ENCODE measurements around the gene MRPS34. TPM values are rescaled to one million over a fixed set of nuclear protein-coding genes. Genes with fewer than 3 reads are reported as not detected.

MRPS34 gene
- total and polyA plus RNA-seq, 5 experiments from 2014 or later, result 53.1 to 145 (median 113) TPM

GRCh38 chr16:1778200-1779179 lies 5.6 kb upstream of the MRPS34 start:
- Mint-ChIP-seq H3K4me1 (peaks cover 6 to 34% (median 22%) of the 10 kb centered on the region in 4 donors), H3K9me3 (no peaks in the 10 kb centered on the region), H3K4me3 (no peak overlapping the region), H3K27me3 (no peaks in the 10 kb centered on the region), H3K36me3 (peaks cover 0 to 6% (median 0%) of the 10 kb centered on the region in 3 donors), H3K27ac (peak overlapping the region in 4 of 10 donors; percentile 34 to 71 (median 49))
- DNase-seq, result no peak
- POLR2A ChIA-PET, result interaction anchor here (0.6 to 1.4 kb wide), 4 partner anchors 14 to 306 kb away, joined by 3 to 5 read pairs (median 4); partner anchors contain the start of genes IGFALS and MAPK8IP3
- no peak for ATAC-seq

GRCh38 chr16:1777375-1778199 lies 4.7 kb upstream of the MRPS34 start:
- Mint-ChIP-seq H3K27me3 (no peaks in the 10 kb centered on the region), H3K4me1 (peaks cover 3 to 30% (median 19%) of the 10 kb centered on the region in 4 donors), H3K4me3 (no peak overlapping the region), H3K27ac (peak overlapping the region in 3 of 10 donors; percentile 34 to 55 (median 43)), H3K9me3 (no peaks in the 10 kb centered on the region), H3K36me3 (peaks cover 0 to 4% (median 0%) of the 10 kb centered on the region in 3 donors)
- ATAC-seq (no peak), DNase-seq (no peak)
- POLR2A ChIA-PET, result interaction anchor here (0.6 to 1.4 kb wide), 2 partner anchors 71 to 748 kb away, joined by 3 to 5 read pairs; partner anchors contain the start of gene MAPK8IP3

GRCh38 chr16:1776991-1777374 lies 4.0 kb upstream of the MRPS34 start:
- DNase-seq (no peak), ATAC-seq (no peak)
- Mint-ChIP-seq H3K27me3 (no peaks in the 10 kb centered on the region), H3K27ac (peak overlapping the region in 2 of 10 donors; percentile 28 to 61), H3K9me3 (no peaks in the 10 kb centered on the region), H3K4me1 (peaks cover 6 to 32% (median 22%) of the 10 kb centered on the region in 4 donors), H3K36me3 (peaks cover 0 to 7% (median 0%) of the 10 kb centered on the region in 3 donors), H3K4me3 (peak overlapping the region in 1 of 10 donors; percentile 26)
- POLR2A ChIA-PET, result interaction anchor here (0.6 to 1.4 kb wide), 2 partner anchors 71 to 748 kb away, joined by 3 to 5 read pairs; partner anchors contain the start of gene MAPK8IP3

- H3K4me1 Mint-ChIP-seq, result peaks cover 7 to 33% (median 22%) of the 10 kb centered on the region in 4 donors
- DNase-seq (no peak), ATAC-seq (no peak)
- H3K27ac Mint-ChIP-seq, result peak overlapping the region in 2 of 10 donors; percentile 28 to 61
- POLR2A ChIA-PET, result interaction anchor here (1.4 kb wide), 1 partner anchor 70 kb away, joined by 5 read pairs; the partner anchor contains the start of gene MAPK8IP3
- no peaks in the 10 kb centered on the region for H3K9me3 Mint-ChIP-seq
- H3K36me3 Mint-ChIP-seq, result peaks cover 0 to 5% (median 0%) of the 10 kb centered on the region in 3 donors
- peak overlapping the region in 1 of 10 donors; percentile 26 for H3K4me3 Mint-ChIP-seq
- no peaks in the 10 kb centered on the region for H3K27me3 Mint-ChIP-seq
Observed at GRCh38 chr16:1776672-1776955, 3.7 kb upstream of the MRPS34 start.

- no peak for DNase-seq
- POLR2A ChIA-PET, result interaction anchor here (1.3 to 7.3 kb wide), 2 partner anchors 8 to 51 kb away, joined by 5 to 118 read pairs; partner anchors contain the start of genes FAHD1, HAGH, NUBP2 and SPSB3
- peaks cover 6 to 27% (median 17%) of the 10 kb centered on the region in 4 donors for H3K4me1 Mint-ChIP-seq
- H3K9me3 Mint-ChIP-seq, result no peaks in the 10 kb centered on the region
- H3K4me3 Mint-ChIP-seq, result peak overlapping the region in 1 of 10 donors; percentile 65
- H3K36me3 Mint-ChIP-seq, result peaks cover 0 to 5% (median 0%) of the 10 kb centered on the region in 3 donors
- H3K27me3 Mint-ChIP-seq, result no peaks in the 10 kb centered on the region
- H3K27ac Mint-ChIP-seq, result peak overlapping the region in 1 of 10 donors; percentile 28
- ATAC-seq, result no peak
Observed at GRCh38 chr16:1775846-1776671, 3.1 kb upstream of the MRPS34 start.

- no peaks in the 10 kb centered on the region for H3K27me3 Mint-ChIP-seq
- peak overlapping the region in 8 of 10 donors; percentile 22 to 71 (median 46) for H3K4me3 Mint-ChIP-seq
- DNase-seq, result no peak
- no peak for ATAC-seq
- POLR2A ChIA-PET, result interaction anchor here (1.0 to 7.3 kb wide), 4 partner anchors 8 to 164 kb away, joined by 3 to 118 read pairs (median 4); partner anchors contain the start of genes FAHD1, HAGH, IFT140 and NUBP2
- peaks cover 6 to 25% (median 17%) of the 10 kb centered on the region in 4 donors for H3K4me1 Mint-ChIP-seq
- H3K9me3 Mint-ChIP-seq, result no peaks in the 10 kb centered on the region
- H3K27ac Mint-ChIP-seq, result no peak overlapping the region
- H3K36me3 Mint-ChIP-seq, result peaks cover 0 to 3% (median 0%) of the 10 kb centered on the region in 3 donors
Observed at GRCh38 chr16:1775006-1775845, 2.3 kb upstream of the MRPS34 start.

- Mint-ChIP-seq H3K36me3 (peaks cover 0 to 3% (median 0%) of the 10 kb centered on the region in 3 donors), H3K4me3 (peak overlapping the region in 7 of 10 donors; percentile 27 to 71 (median 58)), H3K27me3 (no peaks in the 10 kb centered on the region), H3K27ac (no peak overlapping the region), H3K9me3 (no peaks in the 10 kb centered on the region), H3K4me1 (peaks cover 10 to 27% (median 19%) of the 10 kb centered on the region in 4 donors)
- no peak for ATAC-seq
- no peak for DNase-seq
- POLR2A ChIA-PET, result interaction anchor here (1.0 to 7.3 kb wide), 4 partner anchors 9 to 163 kb away, joined by 3 to 118 read pairs (median 4); partner anchors contain the start of genes FAHD1, HAGH, IFT140 and NUBP2
Observed at GRCh38 chr16:1774448-1774780, 1.5 kb upstream of the MRPS34 start.

GRCh38 chr16:1773703-1774447 lies 941 bp upstream of the MRPS34 start:
- Mint-ChIP-seq H3K9me3 (no peaks in the 10 kb centered on the region), H3K4me1 (peaks cover 10 to 26% (median 19%) of the 10 kb centered on the region in 4 donors), H3K27me3 (no peaks in the 10 kb centered on the region), H3K36me3 (peaks cover 0 to 3% (median 0%) of the 10 kb centered on the region in 3 donors), H3K4me3 (peak overlapping the region; percentile 64 to 99 (median 90)), H3K27ac (peak overlapping the region in 9 of 10 donors; percentile 11 to 86 (median 79))
- ATAC-seq, result peak in 1 of 2 donors; percentile 6
- POLR2A ChIA-PET, result interaction anchor here (0.6 to 7.3 kb wide), 6 partner anchors 10 to 1264 kb away, joined by 3 to 118 read pairs (median 3); partner anchors contain the start of genes IFT140, MAPK8IP3, NUBP2 and SPSB3
- DNase-seq, result peak in 1 of 10 donors; percentile 20

GRCh38 chr16:1772362-1772907 lies 499 bp downstream of the MRPS34 start, which contains the start of gene EME2:
EME2 (plus strand) TSS chr16:1772810; CDS start chr16:1773228, 418 bp downstream.
- DNase-seq, result peak in 8 of 10 donors; percentile 18 to 56 (median 44)
- no peaks in the 10 kb centered on the region for H3K27me3 Mint-ChIP-seq
- H3K4me3 Mint-ChIP-seq, result peak within 1 kb of the TSS; percentile 90 to 99 (median 96)
- H3K36me3 Mint-ChIP-seq, result peaks cover 0 to 8% (median 0%) of the 10 kb centered on the region in 3 donors
- POLR2A ChIA-PET, result interaction anchor here (0.6 to 7.3 kb wide), 15 partner anchors 9 to 1290 kb away, joined by 3 to 118 read pairs (median 4); partner anchors contain the start of genes FAHD1, HAGH, IFT140 and JPT2
- H3K4me1 Mint-ChIP-seq, result peaks cover 10 to 27% (median 19%) of the 10 kb centered on the region in 4 donors
- peak within 1 kb of the TSS; percentile 88 to 97 (median 95) for H3K27ac Mint-ChIP-seq
- no peaks in the 10 kb centered on the region for H3K9me3 Mint-ChIP-seq
- ATAC-seq, result peak; percentile 16 to 43

Measured in naive thymus-derived CD8-positive, alpha-beta T cell (primary cell).